Measurements from ENCODE around the gene MALL. TPM values are rescaled to one million over a fixed set of nuclear protein-coding genes. Genes with fewer than 3 reads are reported as not detected.
A peak's percentile ranks its signal among the peaks of the same experiment; 100 is the strongest.

The MALL gene
- total RNA-seq, 1 donor from 2014 or later, result 1.1 TPM

GRCh38 chr2:110130757-110131156 is 15.1 kb upstream of the MALL start:
- H3K36me3 Mint-ChIP-seq, result peaks cover 15% of the 10 kb centered on the region
- no peak for DNase-seq (ENCODE audit: low spot score)
- Histone ChIP-seq H3K9ac (no peak overlapping the region), H3K4me3 (no peak overlapping the region), H2AFZ (replicated peaks) (no peak overlapping the region), H3K27me3 (no peaks in the 10 kb centered on the region), H3F3A (ENCODE audit: low read depth) (peaks cover 3% of the 10 kb centered on the region), H3K9me3 (ENCODE audit: low read depth) (no peaks in the 10 kb centered on the region), H3K79me2 (ENCODE audit: low read depth) (no peaks in the 10 kb centered on the region), H3K4me2 (no peak overlapping the region), H4K20me1 (ENCODE audit: low read depth) (no peaks in the 10 kb centered on the region), H3K36me3 (no peaks in the 10 kb centered on the region), H3K27ac (no peak overlapping the region), H3K4me1 (peaks cover 9% of the 10 kb centered on the region)
- H3K4me3 Mint-ChIP-seq, result no peak overlapping the region
- H3K27me3 Mint-ChIP-seq (ENCODE audit: insufficient read depth, low read depth), result no peaks in the 10 kb centered on the region
- peaks cover 13% of the 10 kb centered on the region for H3K9me3 Mint-ChIP-seq
- no peak for TF ChIP-seq EZH2phosphoT487 (IDR thresholded peaks at IDR 0.05)
- TF ChIP-seq EZH2 (IDR thresholded peaks at IDR 0.05), result no peak
- no peak for TF ChIP-seq CTCF (IDR thresholded peaks at IDR 0.05)
- H3K27ac Mint-ChIP-seq, result no peak overlapping the region
- H3K4me1 Mint-ChIP-seq, result peaks cover 7% of the 10 kb centered on the region

- no peaks in the 10 kb centered on the region for H3K9me3 ChIP-seq (ENCODE audit: low read depth)
- no peaks in the 10 kb centered on the region for H3K36me3 ChIP-seq
- peak overlapping the region; percentile 53 for H3K4me2 ChIP-seq
- TF ChIP-seq EZH2 (IDR thresholded peaks at IDR 0.05), result no peak
- no peak for TF ChIP-seq EZH2phosphoT487 (IDR thresholded peaks at IDR 0.05)
- TF ChIP-seq CTCF (IDR thresholded peaks at IDR 0.05), result no peak
- H2AFZ ChIP-seq (replicated peaks), result no peak overlapping the region
- H3K4me3 ChIP-seq, result no peak overlapping the region
- no peaks in the 10 kb centered on the region for H3K27me3 ChIP-seq
- Mint-ChIP-seq H3K4me1 (peaks cover 10% of the 10 kb centered on the region), H3K4me3 (no peak overlapping the region), H3K27me3 (ENCODE audit: insufficient read depth, low read depth) (no peaks in the 10 kb centered on the region), H3K36me3 (peaks cover 5% of the 10 kb centered on the region), H3K27ac (no peak overlapping the region), H3K9me3 (no peaks in the 10 kb centered on the region)
- H4K20me1 ChIP-seq (ENCODE audit: low read depth), result no peaks in the 10 kb centered on the region
- H3K79me2 ChIP-seq (ENCODE audit: low read depth), result no peaks in the 10 kb centered on the region
- peaks cover 3% of the 10 kb centered on the region for H3F3A ChIP-seq (ENCODE audit: low read depth)
- no peak overlapping the region for H3K9ac ChIP-seq
- DNase-seq (ENCODE audit: low spot score), result peak; percentile 42
- no peak overlapping the region for H3K27ac ChIP-seq
- peaks cover 9% of the 10 kb centered on the region for H3K4me1 ChIP-seq
Measured at GRCh38 chr2:110126906-110127305, 11.3 kb upstream of the MALL start.

GRCh38 chr2:110126086-110126773 is 10.6 kb upstream of the MALL start:
- H3K4me3 Mint-ChIP-seq, result no peak overlapping the region
- H3K4me2 ChIP-seq, result peak overlapping the region; percentile 53
- no peaks in the 10 kb centered on the region for H3K9me3 ChIP-seq (ENCODE audit: low read depth)
- H4K20me1 ChIP-seq (ENCODE audit: low read depth), result no peaks in the 10 kb centered on the region
- H2AFZ ChIP-seq (replicated peaks), result no peak overlapping the region
- no peak for TF ChIP-seq EZH2phosphoT487 (IDR thresholded peaks at IDR 0.05)
- TF ChIP-seq CTCF (IDR thresholded peaks at IDR 0.05), result no peak
- no peaks in the 10 kb centered on the region for H3K36me3 ChIP-seq
- peaks cover 4% of the 10 kb centered on the region for H3K36me3 Mint-ChIP-seq
- no peak overlapping the region for H3K27ac Mint-ChIP-seq
- no peak for DNase-seq (ENCODE audit: low spot score)
- no peaks in the 10 kb centered on the region for H3K27me3 ChIP-seq
- no peaks in the 10 kb centered on the region for H3K9me3 Mint-ChIP-seq
- H3K79me2 ChIP-seq (ENCODE audit: low read depth), result no peaks in the 10 kb centered on the region
- H3K4me1 ChIP-seq, result peaks cover 9% of the 10 kb centered on the region
- peaks cover 3% of the 10 kb centered on the region for H3F3A ChIP-seq (ENCODE audit: low read depth)
- no peak overlapping the region for H3K27ac ChIP-seq
- H3K4me3 ChIP-seq, result no peak overlapping the region
- H3K4me1 Mint-ChIP-seq, result peaks cover 10% of the 10 kb centered on the region
- no peak overlapping the region for H3K9ac ChIP-seq
- no peaks in the 10 kb centered on the region for H3K27me3 Mint-ChIP-seq (ENCODE audit: insufficient read depth, low read depth)

Measured in neural progenitor cell (in vitro differentiated cells).